Dermis blood vessel endothelial cell (primary cell): ENCODE data around the gene SFTA2. TPM values are rescaled to one million over a fixed set of nuclear protein-coding genes. Genes with fewer than 3 reads are reported as not detected.
"Not testable (repeated sequence)": the region's sequence is repeated elsewhere in the genome, so short reads cannot be mapped to it uniquely, and the experiment has no call there.

Source experiments
- DNase-seq: peaks from one replicate; pipeline ENCODE4 v3.0.0; 2010
- total RNA-seq: library from RNA; depleted of rRNA; stranded (reverse); fragments of >200 nt; gene quantifications from 2 replicates; pipeline ENCODE4 v1.2.3, GENCODE V29; 2014

SFTA2 gene
- total RNA-seq, 1 donor from 2014 or later, result not detected

DNA sequence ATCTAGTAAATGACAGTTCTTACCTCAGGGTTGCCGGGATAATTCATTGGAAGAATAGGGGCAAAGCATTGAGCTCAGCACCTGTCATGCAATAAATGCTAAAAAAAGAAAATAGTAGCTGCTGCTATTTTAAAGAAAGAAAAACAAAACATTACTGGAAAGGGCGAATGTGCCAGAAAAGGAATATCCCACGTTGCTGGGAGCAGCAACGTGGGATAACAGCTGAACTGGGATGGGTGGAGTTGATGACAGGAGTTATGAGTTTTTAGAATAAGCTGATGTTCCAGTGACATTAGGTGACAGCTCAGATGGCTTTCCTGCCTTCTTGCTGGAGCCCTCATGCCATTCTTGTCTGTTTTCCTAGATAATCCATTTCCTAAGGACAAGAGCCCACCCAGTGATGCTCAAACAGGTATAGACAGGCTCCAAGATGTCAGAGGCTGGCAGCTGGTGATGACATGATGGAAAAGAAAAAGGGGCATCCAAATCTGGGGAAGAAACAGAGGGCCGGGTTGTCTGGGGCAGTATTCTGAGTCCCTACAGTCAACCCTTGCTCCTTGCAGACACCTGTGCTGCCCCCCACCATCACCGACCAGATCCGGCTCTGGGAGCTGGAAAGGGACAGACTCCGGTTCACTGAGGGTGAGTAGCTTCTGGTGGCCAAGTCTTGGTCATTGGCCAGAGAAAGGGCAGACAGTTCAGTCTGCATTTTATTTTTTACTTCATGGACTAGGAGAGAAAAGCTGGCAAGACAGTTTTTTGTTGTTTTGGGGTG lies 19.0 kb downstream of the SFTA2 start:
- no peak for DNase-seq

DNA sequence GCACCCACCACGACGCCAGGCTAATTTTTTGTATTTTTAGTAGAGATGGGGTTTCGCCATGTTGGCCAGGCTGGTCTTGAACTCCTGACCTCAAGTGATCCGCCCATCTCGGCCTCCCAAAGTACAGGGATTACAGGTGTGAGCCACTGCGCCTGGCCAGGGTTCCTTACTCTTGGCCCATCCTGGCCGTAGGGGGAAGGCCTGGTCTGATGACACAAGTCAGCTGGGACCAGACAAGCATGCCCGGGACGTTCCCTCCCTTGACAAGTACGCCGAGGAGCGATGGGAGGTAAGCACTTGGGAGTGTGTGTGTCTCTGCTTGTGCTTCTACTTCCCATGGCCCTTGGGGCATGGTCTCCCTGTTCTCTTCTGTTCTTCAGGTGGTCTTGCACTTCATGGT lies 21.5 kb downstream of the SFTA2 start:
- DNase-seq, result not testable (repeated sequence)

DNA sequence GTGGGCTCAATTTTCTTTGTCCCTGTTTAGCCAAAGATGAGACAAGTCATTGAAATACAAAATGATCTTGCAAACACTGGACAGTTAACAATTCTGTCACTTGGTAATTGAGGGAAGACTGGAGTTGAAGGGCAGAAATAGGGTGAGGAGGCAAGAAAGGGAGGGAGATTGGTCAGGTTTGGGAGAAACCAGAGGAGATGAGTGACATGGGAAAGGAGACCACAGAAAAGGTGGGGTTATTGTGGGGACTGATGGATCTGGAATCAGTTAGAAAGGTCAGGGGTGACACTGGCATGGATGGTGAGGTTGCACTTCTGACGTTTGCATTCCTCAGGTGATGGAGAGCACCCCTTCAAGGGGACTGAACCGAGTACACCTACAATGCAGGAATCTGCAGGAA lies 23.3 kb downstream of the SFTA2 start:
- no peak for DNase-seq

DNA sequence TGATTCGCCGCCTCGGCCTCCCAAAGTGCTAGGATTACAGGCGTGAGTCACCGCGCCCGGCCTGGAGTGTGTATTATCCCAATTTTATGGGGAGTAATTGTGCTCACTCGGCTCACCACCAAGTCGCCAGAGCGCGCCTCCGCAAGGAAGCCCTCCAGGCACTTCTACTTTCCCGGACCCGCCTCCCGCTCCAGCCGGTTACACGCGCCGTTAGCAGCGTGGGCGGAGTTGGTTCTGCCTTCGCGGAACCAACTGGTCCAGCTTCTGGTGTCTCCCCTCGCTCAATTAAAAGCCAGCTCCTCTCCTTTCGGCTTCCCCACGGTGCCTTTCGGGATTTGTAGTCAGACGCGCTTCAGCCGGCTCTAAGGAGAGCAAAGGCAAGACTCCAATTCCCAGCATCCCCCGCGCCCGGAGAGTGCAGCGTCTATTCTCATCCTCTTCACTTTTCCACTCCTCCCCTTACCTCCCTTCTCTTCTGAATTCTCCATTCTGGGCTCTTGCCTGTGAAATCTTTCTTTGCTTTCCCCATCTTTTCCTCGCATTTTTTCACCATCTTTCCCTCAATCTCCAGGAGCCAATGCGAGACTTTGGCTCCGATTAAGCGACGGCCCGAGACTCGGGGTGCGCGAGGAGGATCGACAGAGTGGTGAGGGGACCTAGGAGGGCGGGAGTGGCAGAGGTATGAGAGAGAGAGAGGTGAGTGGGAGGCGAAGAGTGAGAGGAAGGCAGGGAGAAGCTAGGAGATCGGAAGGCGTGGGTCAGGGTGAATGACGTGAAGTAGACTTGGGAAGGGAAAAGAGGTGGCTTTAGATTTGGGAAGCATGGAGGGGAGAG lies 24.0 kb downstream of the SFTA2 start, which contains the start of gene GTF2H4:
GTF2H4 (plus strand) TSS at position 450 of the 834 bp plus-strand sequence.
- peak; percentile 99 for DNase-seq

DNA sequence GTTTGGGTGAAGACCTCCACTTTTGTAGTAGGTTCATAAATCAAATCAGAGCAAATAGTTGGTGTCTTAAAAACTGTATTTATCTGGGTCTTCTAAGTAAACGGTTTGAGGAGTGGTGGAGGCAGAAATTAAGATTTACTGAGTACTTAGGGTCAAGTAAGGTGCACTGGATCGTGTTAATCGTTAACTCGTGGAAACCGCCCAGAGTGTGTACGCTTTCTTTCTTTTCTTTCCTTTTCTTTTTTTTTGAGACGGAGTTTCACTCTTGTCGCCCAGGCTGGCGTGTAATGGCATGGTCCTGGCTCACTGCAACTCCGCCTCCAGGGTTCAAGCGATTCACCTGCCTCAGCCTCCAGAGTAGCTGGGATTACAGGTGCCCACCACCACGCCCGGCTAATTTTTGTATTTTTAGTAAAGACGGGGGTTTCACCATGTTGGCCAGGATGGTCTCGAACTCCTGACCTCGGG lies 24.6 kb downstream of the SFTA2 start:
- DNase-seq, result not testable (repeated sequence)

DNA sequence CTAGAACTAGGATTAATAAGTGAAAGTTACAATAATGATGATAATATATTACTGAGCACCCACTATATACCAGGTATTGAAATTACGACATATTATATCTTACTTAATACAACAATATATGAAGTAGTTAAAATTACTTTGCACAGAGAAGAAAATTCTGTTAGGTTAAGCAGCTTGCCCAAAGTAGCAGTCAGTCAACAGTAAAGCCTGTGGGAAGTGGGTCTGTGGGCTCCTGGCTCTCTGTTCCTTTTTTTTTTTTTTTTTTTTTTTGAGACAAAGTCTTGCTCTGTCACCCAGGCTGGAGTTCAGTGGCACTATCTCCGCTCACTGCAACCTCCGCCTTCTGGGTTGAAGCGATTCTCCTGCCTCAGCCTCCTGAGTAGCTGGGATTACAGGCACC lies 28.7 kb downstream of the SFTA2 start:
- no peak for DNase-seq

DNA sequence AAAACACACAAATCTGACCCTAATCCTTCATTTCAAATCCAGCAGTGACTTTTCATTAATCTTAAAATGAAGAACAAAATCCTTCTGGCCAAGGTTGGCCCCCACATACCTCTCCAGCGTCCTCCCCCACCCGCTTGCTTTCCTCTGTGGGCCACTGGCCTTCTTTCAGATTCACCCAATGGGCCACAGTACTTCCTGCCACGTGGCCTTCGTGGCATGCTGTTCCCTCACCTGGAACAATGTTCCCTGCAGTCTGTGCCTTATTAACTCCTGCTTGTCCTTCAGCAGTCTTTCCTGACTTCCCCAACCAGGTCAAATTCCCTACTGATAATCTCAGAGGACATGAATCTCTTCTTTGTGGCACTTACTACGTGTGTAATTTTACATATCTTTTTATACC lies 29.3 kb downstream of the SFTA2 start:
- no peak for DNase-seq

DNA sequence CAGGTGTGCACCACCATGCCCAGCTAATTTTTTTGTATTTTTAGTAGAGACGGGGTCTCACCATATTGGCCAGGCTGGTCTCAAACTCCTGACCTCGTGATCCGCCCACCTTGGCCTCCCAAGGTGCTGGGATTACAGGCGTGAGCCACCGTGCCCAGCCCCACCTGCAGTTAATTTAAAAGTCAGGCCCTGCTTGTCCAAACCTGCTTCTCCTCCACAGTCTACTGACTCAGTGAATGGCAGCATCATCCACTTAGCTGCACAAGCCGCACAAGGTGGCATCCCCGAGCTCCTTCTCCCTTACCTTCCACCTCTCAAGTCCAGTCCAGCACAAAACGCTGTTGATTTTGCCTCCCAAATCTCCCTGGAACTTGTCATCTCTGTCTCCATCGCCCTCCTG lies 29.8 kb downstream of the SFTA2 start:
- not testable (repeated sequence) for DNase-seq

DNA sequence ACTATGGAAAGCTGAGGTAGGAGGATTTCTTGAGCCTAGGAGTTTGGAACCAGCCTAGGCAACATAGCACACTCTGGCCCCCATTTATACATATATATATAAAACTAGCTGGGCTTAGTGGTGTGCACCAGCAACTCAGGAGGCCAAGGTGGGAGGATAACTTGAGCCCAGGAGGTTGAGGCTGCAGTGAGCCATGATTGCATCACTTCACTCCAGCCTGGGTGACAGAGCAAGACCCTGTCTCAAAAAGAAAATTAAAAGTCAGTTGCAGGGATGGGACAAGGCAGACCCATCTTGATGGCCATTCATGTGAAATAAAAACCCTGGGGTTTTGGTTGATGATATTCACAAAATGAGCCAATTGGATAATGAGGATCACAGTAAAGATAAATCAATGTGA lies 30.5 kb downstream of the SFTA2 start:
- no peak for DNase-seq

DNA sequence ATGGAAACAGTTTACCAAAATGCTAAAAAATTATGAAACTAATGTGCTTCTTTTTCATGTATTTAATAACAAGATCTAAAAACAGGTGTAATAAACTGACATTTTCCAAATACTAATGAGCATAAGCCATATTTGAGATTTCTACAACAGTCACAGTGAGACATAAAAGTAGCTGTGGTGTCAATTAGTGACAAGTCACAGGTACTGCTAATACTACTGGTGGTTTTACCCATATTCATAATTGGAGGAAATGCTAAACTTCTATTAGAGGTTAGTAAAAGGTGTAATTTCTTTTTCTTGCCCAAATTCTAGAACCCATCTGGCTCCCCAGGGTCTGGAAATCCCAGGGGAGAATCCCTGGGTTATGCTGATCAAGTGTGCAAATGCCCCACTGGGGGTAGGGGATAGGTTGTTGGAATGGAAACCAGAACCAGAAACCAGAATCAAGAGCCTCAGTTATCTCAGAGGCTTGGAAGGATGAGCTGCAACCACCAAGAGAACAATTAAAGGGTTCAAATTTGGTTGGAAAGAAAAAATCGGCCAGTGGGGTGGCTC lies 31.0 kb downstream of the SFTA2 start:
- no peak for DNase-seq

DNA sequence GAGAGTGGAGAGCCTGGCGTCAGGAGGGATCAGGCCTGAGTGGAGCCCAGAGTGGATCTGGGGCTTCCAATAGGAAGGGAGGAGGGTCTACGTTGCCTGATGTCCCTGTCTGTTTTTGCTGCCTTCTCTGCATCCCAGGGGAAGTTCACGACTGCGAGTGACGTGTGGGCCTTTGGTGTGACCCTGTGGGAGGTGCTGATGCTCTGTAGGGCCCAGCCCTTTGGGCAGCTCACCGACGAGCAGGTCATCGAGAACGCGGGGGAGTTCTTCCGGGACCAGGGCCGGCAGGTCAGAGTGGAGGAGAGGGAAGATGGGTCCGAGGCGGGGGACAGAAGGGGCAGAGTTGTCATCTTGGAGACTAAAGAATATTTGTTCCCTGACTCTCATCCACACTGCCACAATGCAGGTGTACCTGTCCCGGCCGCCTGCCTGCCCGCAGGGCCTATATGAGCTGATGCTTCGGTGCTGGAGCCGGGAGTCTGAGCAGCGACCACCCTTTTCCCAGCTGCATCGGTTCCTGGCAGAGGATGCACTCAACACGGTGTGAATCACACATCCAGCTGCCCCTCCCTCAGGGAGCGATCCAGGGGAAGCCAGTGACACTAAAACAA lies 33.1 kb downstream of the SFTA2 start:
- no peak for DNase-seq

DNA sequence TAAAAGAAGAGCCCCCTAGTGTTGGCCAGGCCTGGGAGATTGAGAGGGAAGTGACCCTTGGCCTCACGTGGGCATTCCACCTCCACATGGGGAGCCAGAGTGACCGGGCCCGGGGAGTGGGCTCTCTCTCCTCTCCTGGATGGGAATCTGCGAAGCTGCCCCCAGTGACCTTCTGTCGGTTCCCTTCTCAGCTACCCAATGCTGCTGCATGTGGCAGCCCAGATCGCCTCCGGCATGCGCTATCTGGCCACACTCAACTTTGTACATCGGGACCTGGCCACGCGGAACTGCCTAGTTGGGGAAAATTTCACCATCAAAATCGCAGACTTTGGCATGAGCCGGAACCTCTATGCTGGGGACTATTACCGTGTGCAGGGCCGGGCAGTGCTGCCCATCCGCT lies 34.1 kb downstream of the SFTA2 start:
- DNase-seq, result no peak

DNA sequence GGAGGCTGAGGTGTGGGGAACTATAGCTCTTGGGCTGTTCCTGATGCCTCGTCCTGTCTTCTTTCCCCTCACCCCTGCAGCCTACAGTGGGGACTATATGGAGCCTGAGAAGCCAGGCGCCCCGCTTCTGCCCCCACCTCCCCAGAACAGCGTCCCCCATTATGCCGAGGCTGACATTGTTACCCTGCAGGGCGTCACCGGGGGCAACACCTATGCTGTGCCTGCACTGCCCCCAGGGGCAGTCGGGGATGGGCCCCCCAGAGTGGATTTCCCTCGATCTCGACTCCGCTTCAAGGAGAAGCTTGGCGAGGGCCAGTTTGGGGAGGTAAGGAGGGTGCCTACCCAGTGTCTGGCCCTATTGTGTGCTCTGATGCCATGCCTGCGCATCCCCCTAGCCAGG lies 35.4 kb downstream of the SFTA2 start:
- no peak for DNase-seq

DNA sequence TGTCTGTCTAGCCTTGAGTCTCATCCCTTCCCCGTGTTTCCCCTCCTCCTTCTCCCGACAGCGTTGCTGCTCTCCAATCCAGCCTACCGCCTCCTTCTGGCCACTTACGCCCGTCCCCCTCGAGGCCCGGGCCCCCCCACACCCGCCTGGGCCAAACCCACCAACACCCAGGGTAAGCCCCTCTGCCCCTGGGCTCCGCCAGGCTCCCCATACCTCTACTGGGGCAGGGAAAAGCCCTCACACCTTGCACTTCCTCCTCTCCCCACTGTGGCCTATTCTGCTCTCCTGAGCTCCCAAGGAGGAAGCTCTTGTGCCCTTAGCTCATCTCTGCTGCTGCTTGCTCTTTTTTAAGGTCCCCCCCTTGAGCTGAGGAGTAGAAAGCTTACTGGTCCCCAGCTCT lies 36.6 kb downstream of the SFTA2 start:
- DNase-seq, result no peak

DNA sequence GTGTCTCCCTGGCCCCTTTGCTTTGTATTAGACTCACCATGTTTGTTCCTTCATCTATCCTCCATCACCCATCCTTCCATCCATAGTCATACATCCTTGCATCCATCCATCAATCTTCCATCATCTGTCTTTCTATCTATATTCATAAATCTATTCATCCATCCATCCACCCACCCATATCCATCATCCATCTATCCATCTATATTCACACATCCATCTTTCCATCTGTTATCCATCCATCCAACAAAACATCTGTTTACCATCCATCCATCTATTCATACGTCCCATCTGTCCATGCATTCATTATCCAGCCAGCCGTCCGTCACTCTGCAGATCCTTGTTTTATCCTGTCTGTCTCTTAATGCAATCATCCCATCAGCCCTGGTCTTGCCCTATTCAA lies 37.0 kb downstream of the SFTA2 start:
- no peak for DNase-seq

DNA sequence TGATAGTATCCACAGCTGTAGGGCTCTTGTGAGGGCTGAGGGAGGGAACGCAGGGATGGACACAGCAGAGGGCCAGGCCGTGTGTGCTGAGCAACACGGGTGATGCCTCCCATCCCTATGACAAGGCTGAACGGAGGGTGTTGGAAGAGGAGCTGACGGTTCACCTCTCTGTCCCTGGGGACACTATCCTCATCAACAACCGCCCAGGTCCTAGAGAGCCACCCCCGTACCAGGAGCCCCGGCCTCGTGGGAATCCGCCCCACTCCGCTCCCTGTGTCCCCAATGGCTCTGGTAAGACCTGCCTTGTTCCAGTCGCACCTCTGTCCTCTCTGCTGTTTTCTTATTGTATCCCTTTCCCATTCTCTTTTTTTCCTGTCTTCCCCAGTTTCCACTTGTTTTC lies 37.6 kb downstream of the SFTA2 start:
- DNase-seq, result no peak

DNA sequence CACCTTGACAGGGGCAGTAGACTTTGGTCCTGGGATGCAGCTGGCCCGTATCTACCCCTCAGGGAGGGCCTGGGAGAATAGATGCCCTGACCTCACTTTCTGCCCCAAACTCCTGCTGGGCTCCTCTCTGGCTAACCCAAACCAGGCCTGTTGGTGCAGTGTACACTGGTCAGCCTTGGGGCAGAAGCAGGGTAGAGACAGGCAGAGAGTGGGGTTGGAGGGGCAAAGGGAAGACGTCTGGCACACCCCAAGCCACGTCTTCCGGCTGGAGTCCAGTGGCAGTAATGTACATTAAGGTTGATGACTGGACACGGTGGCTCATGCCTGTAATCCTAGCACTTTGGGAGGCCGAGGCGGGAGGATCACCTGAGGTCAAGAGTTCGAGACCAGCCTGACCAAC lies 38.3 kb downstream of the SFTA2 start:
- DNase-seq, result no peak

DNA sequence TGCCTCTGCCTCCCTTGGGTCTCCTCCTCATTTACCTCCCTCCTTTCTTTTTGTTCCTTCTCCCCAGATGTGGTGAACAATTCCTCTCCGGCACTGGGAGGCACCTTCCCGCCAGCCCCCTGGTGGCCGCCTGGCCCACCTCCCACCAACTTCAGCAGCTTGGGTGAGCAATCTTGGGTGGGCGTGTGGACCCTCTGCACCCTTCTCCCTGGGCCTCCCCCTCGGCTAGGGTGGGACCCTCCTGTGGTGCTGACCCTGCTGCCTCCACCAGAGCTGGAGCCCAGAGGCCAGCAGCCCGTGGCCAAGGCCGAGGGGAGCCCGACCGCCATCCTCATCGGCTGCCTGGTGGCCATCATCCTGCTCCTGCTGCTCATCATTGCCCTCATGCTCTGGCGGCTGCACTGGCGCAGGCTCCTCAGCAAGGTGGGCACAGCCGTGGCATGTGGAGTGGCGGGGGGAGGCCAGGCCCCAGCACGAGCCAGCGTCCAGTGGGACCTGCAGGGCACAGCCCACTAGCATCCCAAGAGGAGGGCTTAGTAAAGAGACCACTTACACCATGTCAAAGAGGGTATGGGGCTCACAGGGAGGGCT lies 38.9 kb downstream of the SFTA2 start:
- DNase-seq, result no peak

DNA sequence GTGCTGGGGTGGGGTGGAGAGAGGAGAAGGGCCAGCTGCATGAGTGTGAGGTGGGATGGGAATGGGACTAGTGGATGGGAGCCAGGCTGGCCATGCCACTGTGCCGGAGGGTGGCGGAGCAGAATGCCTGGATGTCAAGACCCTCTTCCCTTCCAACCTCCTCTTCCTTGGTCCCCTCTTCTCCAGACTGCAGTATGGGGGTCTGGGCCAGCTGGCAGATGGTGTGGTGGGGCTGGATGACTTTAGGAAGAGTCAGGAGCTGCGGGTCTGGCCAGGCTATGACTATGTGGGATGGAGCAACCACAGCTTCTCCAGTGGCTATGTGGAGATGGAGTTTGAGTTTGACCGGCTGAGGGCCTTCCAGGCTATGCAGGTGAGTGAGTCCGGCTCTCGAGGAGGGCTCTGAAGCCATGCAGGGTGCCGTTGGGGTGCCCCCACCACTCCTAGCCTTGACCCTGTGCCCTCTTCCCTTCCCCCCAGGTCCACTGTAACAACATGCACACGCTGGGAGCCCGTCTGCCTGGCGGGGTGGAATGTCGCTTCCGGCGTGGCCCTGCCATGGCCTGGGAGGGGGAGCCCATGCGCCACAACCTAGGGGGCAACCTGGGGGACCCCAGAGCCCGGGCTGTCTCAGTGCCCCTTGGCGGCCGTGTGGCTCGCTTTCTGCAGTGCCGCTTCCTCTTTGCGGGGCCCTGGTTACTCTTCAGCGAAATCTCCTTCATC lies 40.0 kb downstream of the SFTA2 start:
- DNase-seq, result no peak

DNA sequence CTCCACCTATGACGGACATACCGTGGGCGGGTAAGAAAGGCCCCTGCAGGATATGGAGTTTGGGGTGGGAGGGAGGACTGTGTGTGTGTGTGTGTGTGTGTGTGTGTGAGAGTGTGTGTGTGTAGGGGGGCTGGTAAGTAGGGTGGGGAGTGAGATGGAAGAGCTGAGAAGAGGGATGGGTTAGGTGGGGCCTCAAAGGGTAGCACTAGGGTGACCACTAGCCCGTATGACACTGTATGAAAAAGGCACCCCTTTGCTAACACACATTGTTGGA lies 40.6 kb downstream of the SFTA2 start:
- DNase-seq, result no peak

DNA sequence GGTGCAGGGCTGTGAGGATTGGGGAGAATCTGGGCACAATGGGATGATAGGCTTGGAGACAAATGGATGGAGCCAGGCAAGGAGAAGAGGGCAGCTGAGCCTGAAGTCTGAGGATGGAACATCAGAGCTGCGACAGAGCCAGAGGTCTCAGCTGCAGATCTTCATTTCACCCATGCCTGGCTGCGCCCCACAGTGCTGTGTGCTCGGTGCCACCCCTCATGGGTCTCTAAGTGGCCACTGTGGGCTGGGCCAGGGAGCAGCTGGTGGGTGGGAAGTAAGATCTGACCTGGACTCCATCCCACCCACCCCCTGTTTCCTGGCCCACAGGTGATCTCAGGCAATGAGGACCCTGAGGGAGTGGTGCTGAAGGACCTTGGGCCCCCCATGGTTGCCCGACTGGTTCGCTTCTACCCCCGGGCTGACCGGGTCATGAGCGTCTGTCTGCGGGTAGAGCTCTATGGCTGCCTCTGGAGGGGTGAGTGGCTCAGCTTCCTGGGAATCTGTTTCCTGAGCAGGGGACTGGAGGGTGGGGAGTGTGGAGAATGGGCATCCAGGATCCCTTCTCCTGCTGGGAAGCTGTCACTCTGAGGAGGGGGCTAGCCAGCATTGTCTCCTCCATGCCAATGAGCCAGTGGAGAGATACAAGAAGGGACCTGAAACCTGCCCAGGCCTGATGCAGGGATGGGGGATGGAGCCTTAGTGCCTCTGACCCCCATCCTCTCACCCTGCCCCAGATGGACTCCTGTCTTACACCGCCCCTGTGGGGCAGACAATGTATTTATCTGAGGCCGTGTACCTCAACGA lies 41.1 kb downstream of the SFTA2 start:
- no peak for DNase-seq
